Smooth muscle cell (in vitro differentiated cells): ENCODE measurements around the gene OR6V1. TPM values are rescaled to one million over a fixed set of nuclear protein-coding genes. Genes with fewer than 3 reads are reported as not detected.

Experiments
- DNase-seq: peaks from one replicate; lab custom pipeline; 2025; ENCODE audit not compliant: unreplicated experiment; lab: John Stamatoyannopoulos, UW
- H2AFZ ChIP-seq: fragments of 200-600 bp; sonication (generic); 2 replicates; pipeline ENCODE4 v1.6.0; 2016; ENCODE audit warnings: antibody characterized with exemption, low read depth, mild to moderate bottlenecking
- H3F3A ChIP-seq: fragments of 200-600 bp; sonication (generic); 2 replicates; pipeline ENCODE4 v1.6.0; 2017; ENCODE audit warnings: antibody characterized with exemption, low read depth
- H3K27ac ChIP-seq: fragments of 200-600 bp; sonication (generic); 2 replicates; pipeline ENCODE4 v1.5.1; 2016; ENCODE audit warnings: low read depth, mild to moderate bottlenecking
- H3K27me3 ChIP-seq: fragments of 200-600 bp; sonication (generic); 2 replicates; pipeline ENCODE4 v1.6.1; 2016; ENCODE audit warnings: low read depth, mild to moderate bottlenecking
- H3K36me3 ChIP-seq: fragments of 200-600 bp; sonication (generic); 2 replicates; pipeline ENCODE4 v1.5.1; 2016; ENCODE audit warnings: low read depth
- H3K4me1 ChIP-seq: fragments of 200-600 bp; sonication (generic); 2 replicates; pipeline ENCODE4 v1.5.1; 2016; ENCODE audit warnings: low read depth
- H3K4me2 ChIP-seq: fragments of 200-600 bp; sonication (generic); 2 replicates; pipeline ENCODE4 v1.6.0; 2016; ENCODE audit warnings: mild to moderate bottlenecking
- H3K4me3 ChIP-seq: fragments of 200-600 bp; sonication (generic); 2 replicates; pipeline ENCODE4 v1.5.1; 2016; ENCODE audit warnings: mild to moderate bottlenecking
- H3K79me2 ChIP-seq: fragments of 200-600 bp; sonication (generic); 2 replicates; pipeline ENCODE4 v1.6.0; 2016; ENCODE audit warnings: low read depth, mild to moderate bottlenecking
- H3K9ac ChIP-seq: fragments of 200-600 bp; sonication (generic); 2 replicates; pipeline ENCODE4 v1.6.0; 2016; ENCODE audit warnings: low read depth
- H3K9me3 ChIP-seq: fragments of 200-600 bp; sonication (generic); replicated peaks from 2 replicates; pipeline ENCODE4 v1.5.1; 2016; ENCODE audit warnings: low read depth
- H4K20me1 ChIP-seq: fragments of 200-600 bp; sonication (generic); 2 replicates; pipeline ENCODE4 v1.6.0; 2016; ENCODE audit warnings: low read depth
- WGBS: methylation state at CpG from one replicate; pipeline ENCODE4 v1.1.7; 2016; ENCODE audit warnings: low lambda C conversion rate; 5-methylcytosine and 5-hydroxymethylcytosine counted together
- polyA plus RNA-seq: library from polyadenylated mRNA; unstranded; fragments of >200 nt; fragmentation: Nextera tagmentation; extraction: Ambion mirVana; gene quantifications from 2 replicates; pipeline ENCODE4 v1.2.1, GENCODE V29; 2016
- total RNA-seq: library from RNA; depleted of rRNA; stranded (reverse); fragments of >200 nt; gene quantifications from 2 replicates; pipeline ENCODE4 v1.2.3, GENCODE V29; 2014
- TF ChIP-seq, protein P1 (sequence below): fragments of 200-600 bp; sonication (generic); IDR thresholded peaks from 2 replicates; pipeline ENCODE4 v1.5.1; 2017; ENCODE audit warnings: borderline replicate concordance, mild to moderate bottlenecking, antibody characterized with exemption; ENCODE audit not compliant: insufficient read depth, poor library complexity, severe bottlenecking

OR6V1 gene
- total and polyA plus RNA-seq, 2 experiments from 2014 or later, result not detected

DNA sequence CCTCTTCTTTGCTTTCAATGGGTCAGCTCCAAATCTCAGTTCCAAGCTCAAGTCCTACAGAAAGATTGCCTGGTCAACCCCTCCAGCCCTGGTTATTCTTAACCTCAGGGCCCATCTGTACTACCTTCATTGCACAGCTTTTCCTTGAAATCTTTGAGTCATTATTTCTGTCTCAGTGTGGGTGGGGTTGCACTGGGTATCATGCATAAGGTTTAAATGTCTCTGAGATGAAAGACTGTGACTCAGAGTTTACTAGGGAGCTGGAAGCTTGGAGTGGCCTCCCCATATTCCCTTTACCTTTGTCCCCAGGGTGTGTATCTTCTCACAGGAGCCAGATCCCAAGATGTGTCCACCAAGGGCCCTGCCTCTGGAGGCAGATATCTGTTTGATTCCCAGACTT lies 3.3 kb upstream of the OR6V1 start:
- no peak overlapping the region for H3K4me2 ChIP-seq
- H2AFZ ChIP-seq, result no peak overlapping the region
- H3F3A ChIP-seq, result no peaks in the 10 kb centered on the region
- H3K9me3 ChIP-seq, result no peaks in the 10 kb centered on the region
- H4K20me1 ChIP-seq, result no peaks in the 10 kb centered on the region
- TF ChIP-seq, protein P1, sequence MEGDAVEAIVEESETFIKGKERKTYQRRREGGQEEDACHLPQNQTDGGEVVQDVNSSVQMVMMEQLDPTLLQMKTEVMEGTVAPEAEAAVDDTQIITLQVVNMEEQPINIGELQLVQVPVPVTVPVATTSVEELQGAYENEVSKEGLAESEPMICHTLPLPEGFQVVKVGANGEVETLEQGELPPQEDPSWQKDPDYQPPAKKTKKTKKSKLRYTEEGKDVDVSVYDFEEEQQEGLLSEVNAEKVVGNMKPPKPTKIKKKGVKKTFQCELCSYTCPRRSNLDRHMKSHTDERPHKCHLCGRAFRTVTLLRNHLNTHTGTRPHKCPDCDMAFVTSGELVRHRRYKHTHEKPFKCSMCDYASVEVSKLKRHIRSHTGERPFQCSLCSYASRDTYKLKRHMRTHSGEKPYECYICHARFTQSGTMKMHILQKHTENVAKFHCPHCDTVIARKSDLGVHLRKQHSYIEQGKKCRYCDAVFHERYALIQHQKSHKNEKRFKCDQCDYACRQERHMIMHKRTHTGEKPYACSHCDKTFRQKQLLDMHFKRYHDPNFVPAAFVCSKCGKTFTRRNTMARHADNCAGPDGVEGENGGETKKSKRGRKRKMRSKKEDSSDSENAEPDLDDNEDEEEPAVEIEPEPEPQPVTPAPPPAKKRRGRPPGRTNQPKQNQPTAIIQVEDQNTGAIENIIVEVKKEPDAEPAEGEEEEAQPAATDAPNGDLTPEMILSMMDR, result no peak
- no peak overlapping the region for H3K27ac ChIP-seq
- no peaks in the 10 kb centered on the region for H3K36me3 ChIP-seq
- H3K4me1 ChIP-seq, result no peaks in the 10 kb centered on the region
- DNase-seq, result no peak
- no peak overlapping the region for H3K4me3 ChIP-seq
- no peaks in the 10 kb centered on the region for H3K79me2 ChIP-seq
- H3K9ac ChIP-seq, result no peak overlapping the region
- no peaks in the 10 kb centered on the region for H3K27me3 ChIP-seq

DNA sequence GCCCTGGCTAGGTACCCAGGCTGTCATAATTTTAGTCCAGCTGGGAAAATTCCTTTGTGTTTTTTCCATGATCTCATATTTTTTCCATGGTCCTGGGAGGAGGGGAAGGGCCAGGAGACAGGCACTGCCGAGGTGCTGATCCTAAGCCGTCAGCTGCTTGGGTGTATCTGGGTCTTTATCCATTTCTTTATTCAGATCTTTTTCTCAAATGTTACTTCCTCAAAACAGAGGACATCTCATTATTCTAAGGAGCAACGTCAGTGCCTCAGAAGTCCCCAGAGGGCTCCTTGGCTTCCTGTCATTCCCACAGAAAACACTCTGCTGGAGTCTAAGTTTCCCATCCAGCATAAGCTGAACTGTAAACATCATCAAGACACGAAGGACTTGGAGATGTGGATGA lies 2.8 kb upstream of the OR6V1 start:
- Histone ChIP-seq H3K9ac (no peak overlapping the region), H3K27ac (no peak overlapping the region), H4K20me1 (no peaks in the 10 kb centered on the region), H3K36me3 (no peaks in the 10 kb centered on the region), H3K79me2 (no peaks in the 10 kb centered on the region), H3K4me2 (no peak overlapping the region), H3K4me3 (no peak overlapping the region), H3K27me3 (no peaks in the 10 kb centered on the region), H2AFZ (no peak overlapping the region), H3K4me1 (no peaks in the 10 kb centered on the region), H3K9me3 (no peaks in the 10 kb centered on the region), H3F3A (no peaks in the 10 kb centered on the region)
- TF ChIP-seq, protein P1, result no peak
- 79% methylated on average over 4 of the region's 4 CpGs for WGBS
- no peak for DNase-seq

DNA sequence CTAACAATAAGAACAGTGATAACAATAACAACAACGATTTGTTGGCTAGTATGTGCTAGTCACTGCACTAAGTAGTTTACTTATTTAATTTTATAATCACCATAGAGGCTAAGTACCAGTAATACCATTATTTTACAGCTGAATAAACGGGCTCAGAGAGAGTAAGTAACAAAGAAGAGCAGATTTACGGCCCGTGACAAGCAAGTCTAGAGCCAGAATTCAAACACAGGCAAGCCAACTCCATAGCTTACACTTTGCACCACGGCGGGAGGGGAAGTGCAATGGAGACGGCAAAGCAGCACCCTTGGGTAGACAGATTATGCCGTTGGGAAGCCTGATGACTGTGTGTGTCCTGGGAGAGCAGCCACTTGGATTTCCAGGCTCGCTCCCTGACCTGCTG lies 1.2 kb upstream of the OR6V1 start:
- Histone ChIP-seq H3K9ac (no peak overlapping the region), H3K9me3 (no peaks in the 10 kb centered on the region), H3K4me2 (no peak overlapping the region), H3K4me1 (no peaks in the 10 kb centered on the region), H4K20me1 (no peaks in the 10 kb centered on the region), H3K36me3 (no peaks in the 10 kb centered on the region), H3K27ac (no peak overlapping the region), H2AFZ (no peak overlapping the region), H3F3A (no peaks in the 10 kb centered on the region), H3K79me2 (no peaks in the 10 kb centered on the region), H3K4me3 (no peak overlapping the region), H3K27me3 (no peaks in the 10 kb centered on the region)
- 77% methylated on average over 9 of the region's 9 CpGs for WGBS
- TF ChIP-seq, protein P1, result no peak
- DNase-seq, result no peak

DNA sequence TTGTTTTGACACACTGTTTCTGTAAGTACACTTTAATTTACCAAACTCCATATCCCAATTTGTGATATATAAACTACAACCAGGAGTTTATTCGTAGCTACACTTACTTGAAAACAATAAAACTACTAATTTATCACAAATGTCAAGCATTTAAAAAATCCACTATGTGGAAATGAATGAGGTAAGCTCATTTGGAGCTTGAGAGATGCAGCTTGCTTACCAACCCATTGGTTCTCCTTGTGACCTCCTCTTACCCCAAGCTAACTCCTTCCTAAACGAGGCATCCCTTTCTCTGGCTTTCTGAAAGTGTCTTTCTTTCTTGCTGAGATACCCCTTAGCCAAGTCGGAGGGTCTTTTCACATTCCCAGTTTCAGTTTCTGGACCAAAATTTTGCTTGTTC lies 2.5 kb downstream of the OR6V1 start:
- Histone ChIP-seq H3K9me3 (no peaks in the 10 kb centered on the region), H3K4me2 (no peak overlapping the region), H3K4me3 (no peak overlapping the region), H4K20me1 (no peaks in the 10 kb centered on the region), H3K9ac (no peak overlapping the region), H3F3A (no peaks in the 10 kb centered on the region), H3K4me1 (no peaks in the 10 kb centered on the region), H3K27me3 (no peaks in the 10 kb centered on the region), H3K79me2 (no peaks in the 10 kb centered on the region), H2AFZ (no peak overlapping the region), H3K36me3 (no peaks in the 10 kb centered on the region), H3K27ac (no peak overlapping the region)
- WGBS, result 85% methylated on average over 3 of the region's 3 CpGs
- no peak for DNase-seq
- TF ChIP-seq, protein P1, result no peak
